Measurements from ENCODE around the gene DHX35. TPM values are rescaled to one million over a fixed set of nuclear protein-coding genes. Genes with fewer than 3 reads are reported as not detected.
"Not testable (repeated sequence)": the region's sequence is repeated elsewhere in the genome, so short reads cannot be mapped to it uniquely, and the experiment has no call there.

DHX35 gene
- total RNA-seq, 1 experiment from 2014 or later: 28.6 TPM

DNA sequence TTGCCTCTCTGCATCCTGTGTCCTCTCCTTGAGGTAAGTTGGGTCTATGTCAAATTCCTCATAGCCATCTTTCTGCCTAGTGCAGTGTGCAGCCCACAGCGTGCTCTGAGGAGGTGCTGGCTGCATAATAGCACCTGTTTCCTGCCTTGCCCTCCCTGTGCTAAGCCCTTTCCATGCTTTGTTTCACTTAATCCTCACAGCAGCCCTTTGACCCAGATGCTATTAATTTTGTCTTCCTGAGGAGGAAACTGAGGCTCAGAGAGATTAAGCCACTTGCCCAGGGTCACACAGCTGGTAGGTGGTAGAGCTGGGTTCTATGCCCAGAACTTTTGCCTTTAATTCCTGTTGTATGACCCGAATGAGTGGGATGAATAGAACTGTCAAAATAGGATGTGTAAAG is 22.5 kb upstream of the DHX35 start:
- DNase-seq (ENCODE audit: low read depth): no peak

DNA sequence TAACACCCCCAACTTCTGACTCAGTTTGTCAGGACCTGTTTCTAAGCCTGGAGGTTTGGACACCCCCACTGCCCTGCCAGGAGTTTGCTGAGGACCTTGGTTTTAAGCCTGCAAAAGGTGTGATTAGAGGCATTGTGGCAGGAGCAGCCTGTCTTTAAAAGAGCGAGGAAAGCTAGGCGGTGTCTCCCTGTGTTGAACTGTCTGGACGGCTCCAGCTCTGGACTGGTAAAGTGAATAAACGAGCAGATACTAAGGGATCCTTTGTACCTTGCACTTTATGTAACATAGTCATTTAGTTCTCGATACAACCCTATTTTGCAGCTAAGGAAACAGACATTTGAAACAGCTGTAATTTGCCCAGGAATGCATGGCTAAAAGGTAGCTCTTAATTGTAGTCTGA is 21.5 kb upstream of the DHX35 start:
- DNase-seq (ENCODE audit: low read depth): no peak

DNA sequence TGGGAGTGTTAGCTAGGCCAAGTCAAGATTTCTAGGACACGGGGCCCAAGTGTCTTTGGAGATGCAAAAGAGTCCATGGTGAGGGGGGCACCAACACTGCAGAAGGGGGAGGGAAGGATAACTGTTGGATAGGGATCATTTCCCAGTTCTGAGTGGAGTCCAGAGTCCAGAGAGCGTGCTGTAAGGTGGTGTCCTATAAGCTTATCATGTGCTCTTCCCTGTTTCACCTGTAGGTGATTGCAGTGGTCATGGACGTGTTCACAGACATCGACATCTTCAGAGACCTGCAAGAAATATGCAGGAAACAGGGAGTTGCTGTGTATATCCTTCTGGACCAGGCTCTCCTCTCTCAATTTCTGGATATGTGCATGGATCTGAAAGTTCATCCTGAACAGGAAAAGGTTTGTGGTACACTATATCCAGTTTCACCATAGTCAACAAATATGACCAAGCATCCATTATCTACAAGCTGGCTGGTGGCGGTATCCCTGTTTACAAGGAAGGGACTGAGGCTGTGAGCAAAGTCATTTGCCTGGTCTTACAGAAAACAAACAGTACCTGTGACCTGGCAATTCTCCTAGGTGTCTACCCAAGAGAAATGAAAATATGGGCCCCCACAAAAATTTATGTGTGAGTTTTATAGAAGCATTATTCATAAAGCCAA is 20.3 kb upstream of the DHX35 start:
- no peak for DNase-seq (ENCODE audit: low read depth)

DNA sequence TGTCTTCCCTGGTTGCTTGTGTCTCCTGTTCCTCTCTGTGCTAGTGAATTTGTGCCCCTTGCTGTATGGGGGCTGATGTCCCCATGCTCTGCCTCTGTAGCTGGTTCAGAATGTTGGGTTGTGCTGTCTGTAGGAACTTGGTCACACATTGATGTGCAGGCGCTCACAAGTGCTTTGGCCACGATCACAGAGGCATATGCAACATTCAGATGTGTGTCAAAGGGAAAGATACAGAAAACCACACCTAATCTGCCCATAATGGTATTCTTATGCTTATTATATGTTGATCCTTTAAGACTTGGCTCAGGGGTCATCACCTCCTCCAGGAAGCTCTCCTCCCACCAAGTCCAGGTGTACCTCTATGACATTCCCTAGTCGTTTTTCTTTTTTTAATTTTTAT is 17.1 kb upstream of the DHX35 start:
- DNase-seq (ENCODE audit: low read depth): no peak

DNA sequence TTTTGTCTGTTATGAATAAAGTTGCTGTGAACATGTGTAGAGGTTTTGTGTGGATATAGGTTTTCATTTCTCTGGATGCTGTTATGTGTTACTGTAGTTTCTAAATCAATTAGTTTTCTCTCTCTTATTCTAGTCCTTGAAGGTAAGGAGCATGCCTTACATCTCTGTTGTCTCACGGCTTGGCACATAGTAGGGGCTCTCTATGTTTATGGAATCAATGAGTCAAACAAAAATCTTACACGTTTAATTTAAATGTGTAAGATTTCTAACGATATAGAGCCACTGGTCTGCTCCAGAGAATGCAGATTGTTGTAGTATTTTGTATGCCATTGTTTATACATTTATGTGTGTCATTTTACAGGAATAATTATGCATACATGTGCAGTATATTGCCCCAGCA is 15.3 kb upstream of the DHX35 start:
- DNase-seq (ENCODE audit: low read depth): no peak

DNA sequence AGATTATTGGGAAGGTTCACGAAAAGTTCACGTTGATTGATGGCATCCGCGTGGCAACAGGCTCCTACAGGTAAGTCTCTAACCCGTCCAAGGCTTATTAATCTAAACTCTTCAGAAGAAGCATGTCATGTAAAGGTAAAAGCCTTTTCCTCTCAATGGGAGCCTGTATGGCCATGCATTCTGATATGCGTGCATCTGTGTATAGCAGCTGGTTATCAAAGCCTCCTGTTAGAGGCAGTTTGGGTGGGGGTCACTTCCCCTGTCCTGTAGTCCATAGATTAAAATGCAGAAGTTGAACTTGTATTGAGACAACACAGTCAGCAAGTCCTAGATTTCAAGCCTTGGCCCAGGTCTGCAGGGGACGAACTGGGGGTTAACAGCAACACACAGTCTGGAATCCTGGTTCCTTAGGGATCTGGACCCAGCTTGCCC is 14.2 kb upstream of the DHX35 start:
- no peak for DNase-seq (ENCODE audit: low read depth)

DNA sequence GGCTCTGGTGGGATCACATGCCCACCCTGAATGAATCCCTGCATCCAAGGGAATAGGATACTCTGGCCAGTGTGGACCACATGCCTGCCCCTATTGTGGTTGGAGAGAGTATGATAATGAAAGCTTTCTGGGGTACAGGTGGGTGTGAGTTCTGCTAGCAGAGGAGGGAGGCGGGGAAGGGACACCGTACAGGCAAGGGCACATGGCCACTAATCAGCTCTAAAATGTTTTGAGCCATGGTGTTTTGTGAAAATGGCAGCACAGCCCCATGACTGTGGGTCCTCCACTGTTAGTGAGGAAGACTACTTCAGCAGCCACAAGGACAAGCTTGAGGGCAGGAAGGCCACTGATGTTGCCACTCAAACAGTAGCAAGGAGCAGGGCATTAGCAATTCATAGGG is 11.9 kb upstream of the DHX35 start:
- no peak for DNase-seq (ENCODE audit: low read depth)

DNA sequence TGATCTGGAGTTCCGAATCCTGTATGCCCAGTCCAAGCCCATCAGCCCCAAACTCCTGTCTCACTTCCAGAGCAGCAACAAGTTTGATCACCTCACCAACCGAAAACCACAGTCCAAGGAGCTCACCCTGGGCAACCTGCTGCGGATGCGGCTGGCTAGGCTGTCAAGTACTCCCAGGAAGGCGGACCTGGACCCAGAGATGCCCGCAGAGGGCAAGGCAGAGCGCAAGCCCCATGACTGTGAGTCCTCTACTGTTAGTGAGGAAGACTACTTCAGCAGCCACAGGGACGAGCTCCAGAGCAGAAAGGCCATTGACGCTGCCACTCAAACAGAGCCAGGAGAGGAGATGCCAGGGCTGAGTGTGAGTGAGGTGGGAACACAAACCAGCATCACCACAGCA is 10.5 kb upstream of the DHX35 start:
- no peak for DNase-seq (ENCODE audit: low read depth)

DNA sequence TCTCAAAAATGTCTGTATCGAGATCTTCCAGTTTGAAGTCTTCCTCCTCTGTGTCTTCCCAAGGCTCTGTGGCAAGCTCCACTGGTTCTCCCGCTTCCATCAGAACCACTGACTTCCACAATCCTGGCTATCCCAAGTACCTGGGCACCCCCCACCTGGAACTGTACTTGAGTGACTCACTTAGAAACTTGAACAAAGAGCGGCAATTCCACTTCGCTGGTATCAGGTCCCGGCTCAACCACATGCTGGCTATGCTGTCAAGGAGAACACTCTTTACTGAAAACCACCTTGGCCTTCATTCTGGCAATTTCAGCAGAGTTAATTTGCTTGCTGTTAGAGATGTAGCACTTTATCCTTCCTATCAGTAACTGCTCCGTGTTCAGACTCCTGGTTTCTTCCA is 10.0 kb upstream of the DHX35 start:
- no peak for DNase-seq (ENCODE audit: low read depth)

DNA sequence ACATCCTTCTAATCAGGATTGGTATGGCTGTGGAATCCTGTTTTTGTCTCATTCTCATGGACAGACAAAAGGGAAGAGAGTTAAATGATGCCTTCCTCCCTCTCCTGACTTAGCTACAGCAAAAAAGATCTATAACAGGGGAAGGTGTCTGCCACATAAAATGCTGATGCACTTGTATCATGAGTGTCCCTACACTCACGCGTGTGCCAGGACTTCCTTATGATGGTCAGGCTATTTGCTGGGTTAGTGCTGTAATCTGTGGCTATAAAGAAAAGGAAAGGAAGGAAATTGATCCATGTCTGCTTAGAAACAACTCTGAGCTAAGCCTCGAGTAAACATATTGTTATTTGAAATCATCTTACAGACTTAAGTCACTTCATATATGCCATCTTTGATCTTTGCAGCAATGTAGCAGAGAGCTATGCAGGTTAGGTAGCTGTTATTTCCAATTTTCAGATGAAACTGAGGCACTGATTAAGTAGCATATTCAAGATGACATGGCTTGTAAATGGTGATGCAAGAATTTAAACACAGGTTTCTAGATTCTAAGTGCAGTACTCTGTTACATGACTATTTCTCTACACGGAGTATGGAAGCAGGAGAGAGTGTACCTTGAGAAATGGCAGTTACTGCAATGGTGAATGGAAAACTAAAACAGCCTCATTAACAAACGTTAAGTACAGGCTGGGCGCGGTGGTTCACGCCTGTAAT is 8.4 kb upstream of the DHX35 start:
- DNase-seq (ENCODE audit: low read depth): no peak

DNA sequence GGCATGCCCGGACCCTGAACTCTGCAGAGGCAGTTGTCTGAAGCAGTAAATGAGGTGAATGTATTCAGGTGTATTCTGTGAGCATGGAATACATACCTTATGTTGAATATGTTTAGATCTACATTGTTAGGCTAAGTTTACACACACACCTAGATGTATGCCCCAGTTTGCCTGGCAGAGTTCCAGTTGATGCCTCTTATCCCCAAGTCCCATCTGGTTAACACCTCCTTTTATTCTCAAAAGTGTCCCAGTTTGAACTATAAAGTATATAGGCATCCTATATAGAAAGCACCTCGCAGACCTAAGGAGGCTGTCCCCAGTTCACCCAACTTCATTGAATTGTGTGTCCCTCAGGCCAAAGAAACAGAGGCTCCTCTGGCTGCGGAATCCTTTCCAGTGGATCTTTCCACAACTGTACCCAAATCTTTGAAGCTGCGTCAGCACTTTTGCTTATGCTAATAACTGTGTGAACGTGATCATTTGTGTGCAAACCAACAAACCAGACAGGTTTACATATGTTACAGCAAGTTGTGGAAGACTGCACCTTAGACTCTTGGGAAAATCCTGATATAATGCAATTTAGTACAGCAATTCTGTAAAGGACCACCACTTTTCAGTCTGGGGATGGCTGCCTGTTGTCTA is 4.8 kb upstream of the DHX35 start:
- DNase-seq (ENCODE audit: low read depth): no peak

DNA sequence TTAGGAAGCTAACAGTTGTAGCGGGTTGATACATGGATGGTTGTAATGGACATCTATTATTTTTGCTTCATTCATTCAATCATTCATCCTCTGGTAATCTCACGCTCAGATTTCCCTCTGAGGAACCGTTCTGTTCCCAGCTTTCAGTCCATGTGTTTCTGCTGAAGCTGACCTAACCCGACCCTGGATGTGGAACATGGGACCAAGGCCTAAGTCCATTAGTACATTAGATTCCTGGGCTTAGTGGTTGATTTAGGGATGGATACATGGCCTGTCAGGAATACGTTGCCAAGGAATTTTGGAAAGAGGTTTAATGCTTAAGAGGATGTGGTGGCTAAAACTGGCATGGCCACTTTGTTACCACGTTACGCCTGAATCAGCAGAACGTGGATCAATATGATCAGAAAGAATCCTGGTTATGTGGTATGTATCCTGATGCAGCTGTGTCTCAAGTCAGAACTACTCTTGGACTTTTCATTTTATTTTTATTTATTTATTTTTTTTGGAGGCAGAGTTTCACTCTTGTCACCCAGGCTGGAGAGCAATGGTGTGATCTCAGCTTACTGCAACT is 4.1 kb upstream of the DHX35 start:
- no peak for DNase-seq (ENCODE audit: low read depth)

DNA sequence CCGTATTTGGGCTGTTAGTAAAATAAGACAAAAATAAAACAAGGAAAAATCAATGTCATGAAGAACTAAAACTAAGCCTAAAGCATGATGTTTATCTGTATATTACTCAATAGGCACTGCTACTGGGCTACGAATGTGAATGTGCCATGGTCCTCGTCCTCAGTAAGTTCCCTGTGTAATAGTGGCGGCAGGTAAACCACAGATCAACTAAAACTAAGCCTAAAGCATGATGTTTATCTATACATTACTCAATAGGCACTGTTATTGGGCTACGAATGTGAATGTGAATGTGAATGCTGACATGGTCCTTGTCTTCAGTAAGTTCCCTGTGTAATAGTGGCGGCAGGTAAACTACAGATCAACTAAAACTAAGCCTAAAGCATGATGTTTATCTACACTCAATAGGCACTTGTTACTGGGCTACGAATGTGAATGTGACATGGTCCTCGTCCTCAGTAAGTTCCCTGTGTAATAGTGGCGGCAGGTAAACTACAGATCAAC is 1.9 kb upstream of the DHX35 start:
- not testable (repeated sequence) for DNase-seq (ENCODE audit: low read depth)

DNA sequence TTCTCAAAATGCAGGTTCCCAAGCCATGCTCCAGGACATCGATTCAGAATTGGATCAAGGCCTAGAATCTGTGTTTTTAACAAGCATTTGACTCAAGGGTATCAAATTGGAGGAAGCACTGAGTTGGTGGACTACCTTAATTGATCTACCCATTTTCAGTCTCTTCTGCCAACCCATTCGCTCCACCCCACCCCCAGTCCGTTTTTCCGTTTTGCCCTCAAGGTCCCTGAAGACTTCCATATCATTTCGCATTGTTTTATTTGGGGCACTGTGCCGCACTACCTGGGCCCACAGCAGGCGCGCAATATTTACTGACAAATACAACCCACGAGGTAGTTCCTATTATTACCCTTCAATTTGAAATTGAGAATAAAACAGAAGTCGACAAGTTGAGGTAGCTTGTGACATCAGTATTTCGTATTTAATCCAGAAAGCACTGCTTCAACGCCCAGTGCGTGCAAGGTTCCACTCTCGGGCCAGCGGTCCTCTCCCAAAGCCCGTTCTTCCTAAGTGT is 557 bp upstream of the DHX35 start:
- peak; percentile 22 for DNase-seq (ENCODE audit: low read depth)

DNA sequence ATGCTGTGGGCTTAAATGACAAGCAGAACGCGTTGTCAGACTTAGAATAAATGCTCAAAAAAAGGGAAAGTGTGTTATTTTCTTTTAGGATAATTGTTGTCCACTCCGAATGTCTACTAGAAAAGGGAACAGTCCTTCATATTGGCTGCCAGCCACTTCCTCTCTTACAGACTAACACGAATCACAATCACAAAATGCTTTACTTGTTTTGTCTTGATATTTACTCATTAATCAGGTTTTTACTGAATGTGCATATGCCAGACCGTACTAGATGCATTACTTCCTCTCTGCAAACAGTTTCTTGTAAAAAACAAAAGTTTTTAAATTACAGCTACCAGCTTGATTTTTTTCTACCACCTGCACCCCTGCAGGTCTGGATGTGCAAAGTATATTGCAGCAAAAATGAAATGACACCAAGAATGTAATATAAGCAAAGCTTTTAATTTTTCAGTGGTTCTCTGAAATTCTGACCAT is 821 bp downstream of the DHX35 start:
- peak; percentile 18 for DNase-seq (ENCODE audit: low read depth)

DNA sequence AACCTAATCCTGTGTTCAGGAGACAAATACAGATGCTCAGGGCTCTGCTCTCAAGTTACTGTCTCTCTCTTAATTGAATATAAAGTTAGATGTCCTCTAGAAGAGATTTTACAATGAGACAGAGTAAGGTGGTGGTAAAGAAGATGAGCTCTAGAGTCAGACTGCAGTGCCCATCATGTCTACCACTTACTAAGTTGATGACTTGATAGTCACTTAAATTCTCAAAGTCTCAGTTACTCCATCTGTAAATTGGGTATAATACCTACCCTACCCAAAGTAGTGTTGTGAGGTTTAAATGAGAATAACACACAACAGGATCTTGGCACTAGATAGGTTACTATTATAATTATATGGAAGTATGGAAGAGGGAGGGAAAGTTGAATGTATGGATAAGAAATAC is 1.6 kb downstream of the DHX35 start:
- no peak for DNase-seq (ENCODE audit: low read depth)

DNA sequence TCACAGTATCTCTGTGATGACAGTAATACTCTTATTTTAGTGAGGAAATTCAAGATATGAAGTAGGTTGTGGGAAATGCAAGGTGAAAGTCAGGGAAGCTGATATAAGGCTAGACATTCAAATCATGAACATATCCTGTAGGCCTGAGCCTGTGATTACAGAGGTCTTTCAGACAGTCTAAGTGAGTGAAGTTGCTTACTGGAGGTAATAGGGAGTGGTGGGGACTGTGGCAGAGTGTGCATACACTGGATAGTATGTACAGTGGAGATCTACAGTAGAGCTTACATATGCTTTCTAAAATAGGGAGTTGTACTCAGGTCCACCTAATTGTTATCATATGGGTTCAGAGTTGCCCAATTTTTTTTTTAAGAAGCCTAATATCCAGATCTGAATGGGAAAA is 3.1 kb downstream of the DHX35 start:
- DNase-seq (ENCODE audit: low read depth): no peak

DNA sequence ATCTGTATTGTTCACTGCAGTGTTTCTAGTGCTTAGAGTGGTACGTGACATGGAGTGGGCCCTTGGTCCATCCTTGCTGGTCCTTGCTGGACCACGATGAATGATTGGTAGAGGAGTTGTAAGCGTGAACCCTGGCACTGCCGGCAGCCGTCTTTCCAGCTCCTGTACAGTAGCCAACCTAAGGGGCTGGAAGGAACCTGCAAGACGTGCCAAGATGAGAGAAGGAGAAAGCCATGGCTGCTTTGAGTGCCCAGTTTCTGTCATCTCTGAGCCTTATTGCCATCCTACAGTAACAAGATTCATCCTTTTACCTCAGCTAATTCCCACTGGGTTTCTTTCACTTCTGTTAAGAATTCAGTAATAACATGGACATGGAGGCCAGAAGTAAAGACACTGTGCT is 5.9 kb downstream of the DHX35 start:
- DNase-seq (ENCODE audit: low read depth): no peak

DNA sequence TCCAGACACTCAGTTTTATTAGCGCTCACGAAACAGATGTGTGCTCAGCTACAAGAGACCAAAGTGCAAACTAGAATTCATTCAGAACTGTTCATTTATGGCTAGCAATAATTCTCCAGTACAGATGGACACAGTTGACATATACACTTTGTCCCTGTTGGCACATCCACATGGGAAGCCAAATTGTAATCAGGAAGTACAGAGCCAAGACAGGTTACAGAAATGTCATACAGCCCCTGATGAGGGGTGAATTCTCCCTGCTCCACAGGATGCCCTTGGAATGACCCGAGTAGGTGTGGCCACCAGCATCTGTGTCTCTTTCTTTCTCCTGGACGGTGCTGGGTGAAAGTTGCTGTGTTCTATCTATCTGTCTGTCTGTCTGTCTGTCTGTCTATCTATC is 7.6 kb downstream of the DHX35 start:
- peak; percentile 50 for DNase-seq (ENCODE audit: low read depth)

DNA sequence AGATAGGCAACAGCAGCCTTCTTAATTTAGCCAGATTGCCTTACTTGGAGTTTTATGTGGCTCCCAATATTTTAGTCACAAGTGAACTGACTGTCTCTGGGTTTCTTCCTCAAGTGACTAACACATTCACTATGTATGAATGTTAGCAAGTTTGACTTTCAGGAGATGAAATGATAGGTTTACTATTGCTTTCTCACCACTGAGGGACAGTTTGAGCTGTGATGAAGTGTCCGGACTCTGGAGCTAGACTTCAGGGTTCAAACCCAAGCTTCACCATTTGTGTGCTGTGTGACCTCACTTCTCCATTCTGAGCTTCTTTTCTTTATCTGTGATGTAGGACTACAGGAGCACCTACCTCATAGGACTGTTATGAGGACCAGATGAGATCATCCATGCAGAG is 8.2 kb downstream of the DHX35 start:
- DNase-seq (ENCODE audit: low read depth): peak; percentile 92

DNA sequence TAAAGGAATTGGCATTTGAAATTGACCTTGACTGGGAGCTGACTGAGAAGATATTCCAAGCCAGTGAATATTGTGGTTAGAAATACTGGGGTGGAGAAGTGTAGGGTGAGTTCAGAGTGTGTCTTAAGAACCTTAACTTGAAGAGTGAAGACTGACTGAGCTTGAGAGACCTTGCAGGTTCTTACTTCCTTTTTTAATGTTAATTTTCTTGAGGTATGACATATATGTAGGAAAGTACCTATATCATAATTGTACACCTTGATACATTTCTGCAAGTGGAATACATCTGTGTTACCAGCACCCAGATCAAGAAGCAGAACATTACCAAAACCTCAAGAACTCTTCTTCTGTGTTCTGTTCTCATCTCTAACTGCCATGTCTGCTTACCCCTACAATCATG is 11.0 kb downstream of the DHX35 start:
- DNase-seq (ENCODE audit: low read depth): peak; percentile 30

DNA sequence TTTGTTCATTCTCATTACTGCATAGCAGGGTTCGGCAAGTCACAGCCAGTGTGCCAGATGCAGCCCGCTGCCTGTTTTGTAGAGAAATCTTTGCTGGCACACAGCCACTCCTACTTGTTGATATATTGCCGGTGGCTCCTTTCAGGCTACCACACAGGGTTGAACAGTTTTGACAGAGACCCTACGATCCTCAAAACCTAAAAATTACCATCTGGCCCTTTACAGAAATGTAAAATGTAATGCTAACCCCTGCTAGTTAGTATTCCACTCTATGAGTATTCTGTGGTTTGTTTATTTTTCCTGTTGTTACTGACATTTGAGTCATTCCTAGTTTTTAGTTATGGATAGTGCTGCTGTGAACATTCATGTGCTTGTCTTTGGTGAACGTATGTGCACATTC is 11.5 kb downstream of the DHX35 start:
- peak; percentile 72 for DNase-seq (ENCODE audit: low read depth)

Data from M059J (cell line).